Measurements from ENCODE around the gene NKX1-2.

GRCh38 chr10:124408357-124408756 lies 41.5 kb downstream of the NKX1-2 start:
- TF ChIP-seq CTCF (IDR thresholded peaks at IDR 0.05) (no peak), POLR2A (IDR thresholded peaks at IDR 0.05) (no peak)

All from breast epithelium (tissue), 3 donors.